Measurements from ENCODE around the gene SGK1.

DNA sequence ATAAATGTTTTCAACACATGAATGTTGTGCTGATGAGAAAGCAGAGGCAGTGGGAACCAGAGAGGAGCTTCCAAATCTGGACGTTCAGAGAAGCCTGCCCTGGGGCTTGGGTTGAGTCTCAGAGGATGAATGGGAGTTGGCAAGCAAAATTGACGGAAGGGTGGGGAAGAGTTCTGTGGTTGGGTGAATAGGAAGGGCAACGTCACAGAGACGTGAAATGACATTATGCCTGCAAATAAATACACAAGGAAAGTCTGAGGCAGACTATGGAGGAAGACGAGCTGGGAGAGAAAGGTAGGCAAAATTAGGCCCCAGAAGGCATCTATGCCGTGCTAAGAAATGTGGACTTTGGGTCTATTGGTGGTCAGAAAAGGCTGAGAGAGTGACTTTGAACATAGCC is 25.2 kb upstream of the SGK1 start:
- no peak for TF ChIP-seq POLR2A (IDR thresholded peaks at IDR 0.05; ENCODE audit: low read depth, low read length)
- TF ChIP-seq POLR2AphosphoS5 (IDR thresholded peaks at IDR 0.05; ENCODE audit: low read depth, low read length), result no peak
- TF ChIP-seq TAF1 (IDR thresholded peaks at IDR 0.05; ENCODE audit: borderline replicate concordance, low read depth, low read length), result no peak

Data from GM12892 (cell line).